Gastroesophageal sphincter (tissue), 4 donors: ENCODE measurements around the gene VPS4B. TPM values are rescaled to one million over a fixed set of nuclear protein-coding genes. Genes with fewer than 3 reads are reported as not detected.

Experiments
- ATAC-seq: fragments of 150-250 bp; one replicate; pipeline ENCODE4 v1.9.1; 2016; ENCODE audit warnings: mild to moderate bottlenecking, moderate library complexity
- H3K27ac ChIP-seq, 4 donors: fragments of 200-600 bp; sonication (generic) in 3 of 4; 1 replicate in 3 of 4; 2 replicates in 1 of 4; pipeline ENCODE4 v1.5.1; 2016 to 2019
- H3K27me3 ChIP-seq: fragments of 200-600 bp; sonication (generic); one replicate; pipeline ENCODE4 v1.5.1; 2019
- H3K36me3 ChIP-seq, 2 donors: fragments of 200-600 bp; sonication (generic); one replicate each; pipeline ENCODE4 v1.5.1; 2019; ENCODE audit warnings: control low read depth in 1 of 2
- H3K4me1 ChIP-seq, 3 donors: fragments of 200-600 bp; sonication (generic); 1 replicate in 2 of 3; 2 replicates in 1 of 3; pipeline ENCODE4 v1.5.1; 2016 to 2019; ENCODE audit warnings: control low read depth in 2 of 3
- H3K4me3 ChIP-seq, 2 donors: fragments of 200-600 bp; sonication (generic); one replicate each; pipeline ENCODE4 v1.5.1; 2019; ENCODE audit warnings: mild to moderate bottlenecking in 1 of 2, moderate library complexity in 1 of 2
- H3K9me3 ChIP-seq, 3 donors: fragments of 200-600 bp; sonication (generic); one replicate each; pipeline ENCODE4 v1.5.1; 2017 to 2019; ENCODE audit warnings: control low read depth in 2 of 3
- EP300 ChIP-seq: sonication (generic); formaldehyde crosslinking; IDR thresholded peaks from one replicate; pipeline ENCODE4 v1.6.1; 2017; ENCODE audit warnings: antibody characterized with exemption, mild to moderate bottlenecking
- POLR2A ChIP-seq, 2 donors: fragments of 450-650 bp; IDR thresholded peaks; one replicate each; pipeline ENCODE4 v1.6.1; 2017; ENCODE audit warnings: antibody characterized with exemption in 2 of 2, mild to moderate bottlenecking in 2 of 2, moderate library complexity in 1 of 2
- POLR2AphosphoS5 ChIP-seq: sonication (generic); formaldehyde crosslinking; IDR thresholded peaks from one replicate; pipeline ENCODE4 v1.6.1; 2017; ENCODE audit warnings: antibody characterized with exemption
- WGBS, 2 donors: methylation state at CpG; one replicate each; pipeline ENCODE4 v1.1.5; 2018; ENCODE audit warnings: low coverage in 1 of 2; 5-methylcytosine and 5-hydroxymethylcytosine counted together
- total RNA-seq, 4 donors: library from RNA; depleted of rRNA; stranded (reverse); fragments of >200 nt; gene quantifications; one replicate each; pipeline ENCODE4 v1.1.0, GENCODE V29; 2016
- TF ChIP-seq, protein P1 (sequence below), 4 experiments: fragments of 200-600 bp in 2 of 4; fragments of 450-650 bp in 2 of 4; sonication (generic) in 1 of 4; IDR thresholded peaks; one replicate each; pipeline ENCODE4 v1.5.1; 2017 to 2019; ENCODE audit warnings: antibody characterized with exemption in 4 of 4, mild to moderate bottlenecking in 2 of 4, moderate library complexity in 2 of 4

The VPS4B gene
- total RNA-seq, 4 donors from 2014 or later, result 32.3 to 48.0 (median 33.0) TPM

DNA sequence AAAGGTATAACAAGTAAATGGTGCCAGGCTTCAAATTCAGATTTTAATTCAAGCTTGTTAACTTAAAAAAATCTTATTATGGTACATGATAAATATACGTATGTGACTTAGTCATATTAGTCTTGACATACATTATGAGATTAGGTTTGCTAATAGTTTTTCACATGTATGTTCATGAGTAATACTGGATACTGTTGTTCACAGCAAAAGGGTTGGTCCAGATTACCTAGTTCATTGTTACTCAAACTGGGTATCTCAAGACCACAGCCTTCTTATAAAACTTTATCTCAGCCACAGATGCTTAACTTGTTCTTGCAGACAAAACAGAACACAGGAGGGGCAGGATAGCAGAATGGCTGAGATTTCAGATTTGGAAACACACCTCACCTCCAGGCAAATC lies 26.8 kb downstream of the VPS4B start:
- H3K4me3 ChIP-seq, result no peak overlapping the region
- H3K9me3 ChIP-seq, result no peaks in the 10 kb centered on the region
- no peaks in the 10 kb centered on the region for H3K4me1 ChIP-seq
- H3K36me3 ChIP-seq, result peaks cover 0 to 100% of the 10 kb centered on the region in 2 donors
- TF ChIP-seq POLR2A (IDR thresholded peaks at IDR 0.05), result no peak
- TF ChIP-seq, protein P1, sequence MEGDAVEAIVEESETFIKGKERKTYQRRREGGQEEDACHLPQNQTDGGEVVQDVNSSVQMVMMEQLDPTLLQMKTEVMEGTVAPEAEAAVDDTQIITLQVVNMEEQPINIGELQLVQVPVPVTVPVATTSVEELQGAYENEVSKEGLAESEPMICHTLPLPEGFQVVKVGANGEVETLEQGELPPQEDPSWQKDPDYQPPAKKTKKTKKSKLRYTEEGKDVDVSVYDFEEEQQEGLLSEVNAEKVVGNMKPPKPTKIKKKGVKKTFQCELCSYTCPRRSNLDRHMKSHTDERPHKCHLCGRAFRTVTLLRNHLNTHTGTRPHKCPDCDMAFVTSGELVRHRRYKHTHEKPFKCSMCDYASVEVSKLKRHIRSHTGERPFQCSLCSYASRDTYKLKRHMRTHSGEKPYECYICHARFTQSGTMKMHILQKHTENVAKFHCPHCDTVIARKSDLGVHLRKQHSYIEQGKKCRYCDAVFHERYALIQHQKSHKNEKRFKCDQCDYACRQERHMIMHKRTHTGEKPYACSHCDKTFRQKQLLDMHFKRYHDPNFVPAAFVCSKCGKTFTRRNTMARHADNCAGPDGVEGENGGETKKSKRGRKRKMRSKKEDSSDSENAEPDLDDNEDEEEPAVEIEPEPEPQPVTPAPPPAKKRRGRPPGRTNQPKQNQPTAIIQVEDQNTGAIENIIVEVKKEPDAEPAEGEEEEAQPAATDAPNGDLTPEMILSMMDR (IDR thresholded peaks at IDR 0.05), result no peak
- TF ChIP-seq POLR2AphosphoS5, result no peak
- TF ChIP-seq EP300, result no peak
- WGBS, 2 donors, result 81 to 94% methylated on average over 1 of the region's 1 CpG
- ATAC-seq, result no peak
- H3K27me3 ChIP-seq, result no peaks in the 10 kb centered on the region
- no peak overlapping the region for H3K27ac ChIP-seq

DNA sequence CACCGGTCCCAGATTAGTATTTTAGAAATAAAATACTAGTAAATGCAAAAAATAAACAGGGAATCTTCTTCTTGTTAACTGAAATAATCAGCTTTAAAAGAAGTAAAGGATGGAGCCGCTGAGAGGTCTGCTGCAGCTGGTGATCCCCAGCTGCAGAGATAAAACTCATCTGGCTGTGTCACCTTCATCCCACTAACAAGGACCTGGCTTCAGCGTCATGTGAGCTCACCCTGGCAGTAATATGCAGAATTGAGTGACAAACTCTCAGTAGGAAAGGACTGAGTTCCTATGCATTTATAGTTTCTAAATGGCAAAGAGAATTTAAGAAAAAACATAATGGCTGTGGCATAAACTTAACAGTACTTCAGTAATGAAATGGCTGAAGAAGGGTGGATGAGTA lies 27.3 kb downstream of the VPS4B start:
- H3K4me3 ChIP-seq, result no peak overlapping the region
- ATAC-seq, result no peak
- H3K36me3 ChIP-seq, result peaks cover 0 to 100% of the 10 kb centered on the region in 2 donors
- H3K9me3 ChIP-seq, result no peaks in the 10 kb centered on the region
- 82 to 89% methylated on average over 3 of the region's 3 CpGs for WGBS, 2 donors
- no peak for TF ChIP-seq POLR2A (IDR thresholded peaks at IDR 0.05)
- TF ChIP-seq, protein P1 (IDR thresholded peaks at IDR 0.05), result no peak
- TF ChIP-seq POLR2AphosphoS5, result no peak
- no peak for TF ChIP-seq EP300
- H3K27ac ChIP-seq, result no peak overlapping the region
- H3K27me3 ChIP-seq, result no peaks in the 10 kb centered on the region
- H3K4me1 ChIP-seq, result no peaks in the 10 kb centered on the region

DNA sequence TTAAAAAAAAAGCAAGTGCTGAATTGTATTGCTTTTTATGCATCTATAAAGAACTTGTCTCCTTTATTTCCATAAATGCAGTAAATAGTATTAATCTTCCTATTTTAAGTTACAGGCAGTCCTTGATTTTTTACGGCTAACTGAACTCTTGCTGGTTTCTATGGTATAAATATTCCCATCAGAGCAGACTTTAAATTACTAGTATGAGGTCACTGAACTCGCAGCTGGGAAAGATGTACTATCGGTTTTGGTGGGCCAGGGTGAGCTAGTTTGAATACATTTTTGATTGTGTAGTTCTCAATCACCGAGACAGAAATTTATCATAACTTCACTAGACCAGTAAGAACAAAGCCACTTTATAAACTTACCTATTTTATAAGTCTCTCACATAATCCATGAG lies 34.4 kb downstream of the VPS4B start:
- TF ChIP-seq POLR2AphosphoS5 (no peak), EP300 (no peak), POLR2A (IDR thresholded peaks at IDR 0.05) (no peak)
- TF ChIP-seq, protein P1 (IDR thresholded peaks at IDR 0.05), result no peak
- ATAC-seq, result no peak
- H3K4me1 ChIP-seq, result no peaks in the 10 kb centered on the region
- peaks cover 0 to 52% of the 10 kb centered on the region in 2 donors for H3K36me3 ChIP-seq
- WGBS, 2 donors, result 63 to 80% methylated on average over 4 of the region's 4 CpGs
- no peaks in the 10 kb centered on the region for H3K27me3 ChIP-seq
- peaks cover 0 to 2% (median 0%) of the 10 kb centered on the region in 3 donors for H3K9me3 ChIP-seq
- no peak overlapping the region for H3K4me3 ChIP-seq
- no peak overlapping the region for H3K27ac ChIP-seq

DNA sequence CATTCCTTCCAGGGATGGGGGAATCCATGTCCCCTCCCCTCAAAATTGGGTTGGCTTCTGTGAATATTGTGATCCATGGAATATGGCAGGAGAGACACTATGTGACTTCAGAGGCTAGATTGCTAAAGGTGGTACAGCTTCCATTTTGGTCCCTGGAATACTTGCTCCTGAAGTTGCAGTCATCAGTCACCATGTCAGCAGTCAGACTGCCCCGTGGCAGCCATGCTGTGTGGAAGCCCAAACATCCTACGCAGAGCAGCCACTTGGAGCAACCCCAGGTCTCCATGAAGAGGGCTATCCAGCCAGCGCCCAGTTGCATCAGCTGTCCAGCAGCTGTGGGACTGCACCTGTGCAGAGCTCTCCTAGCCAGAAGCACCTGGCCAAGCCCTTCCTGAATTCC lies 39.4 kb downstream of the VPS4B start:
- H3K4me1 ChIP-seq, result no peaks in the 10 kb centered on the region
- no peak overlapping the region for H3K27ac ChIP-seq
- ATAC-seq, result no peak
- no peaks in the 10 kb centered on the region for H3K27me3 ChIP-seq
- H3K9me3 ChIP-seq, result peaks cover 0 to 3% (median 0%) of the 10 kb centered on the region in 3 donors
- 100% methylated on average over 2 of the region's 3 CpGs; no CpG with 5 or more reads in 1 of the 2 donors for WGBS, 2 donors
- H3K36me3 ChIP-seq, result peaks cover 0 to 6% of the 10 kb centered on the region in 2 donors
- TF ChIP-seq EP300, result no peak
- no peak for TF ChIP-seq POLR2A (IDR thresholded peaks at IDR 0.05)
- TF ChIP-seq, protein P1 (IDR thresholded peaks at IDR 0.05), result no peak
- no peak for TF ChIP-seq POLR2AphosphoS5
- no peak overlapping the region for H3K4me3 ChIP-seq

DNA sequence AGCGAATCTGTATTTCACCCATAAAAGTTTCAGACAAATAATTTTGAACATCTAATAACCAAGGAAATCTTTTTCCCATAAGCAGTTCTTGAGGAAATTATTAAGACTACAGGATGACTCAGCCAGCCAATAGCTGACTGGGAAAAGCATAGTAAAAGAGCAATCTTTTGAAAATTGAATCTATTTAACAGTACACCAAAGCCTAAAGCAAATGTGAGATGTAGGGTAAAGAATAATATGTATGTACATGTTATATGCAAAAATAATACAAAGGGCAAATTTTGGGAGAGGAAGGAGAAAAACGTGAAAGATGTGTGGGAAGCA lies 42.7 kb downstream of the VPS4B start:
- no peak overlapping the region for H3K4me3 ChIP-seq
- TF ChIP-seq POLR2A (IDR thresholded peaks at IDR 0.05) (no peak), POLR2AphosphoS5 (no peak), EP300 (no peak)
- TF ChIP-seq, protein P1 (IDR thresholded peaks at IDR 0.05), result no peak
- peaks cover 0 to 15% (median 0%) of the 10 kb centered on the region in 3 donors for H3K9me3 ChIP-seq
- H3K36me3 ChIP-seq, result no peaks in the 10 kb centered on the region
- 62 to 77% methylated on average over 2 of the region's 2 CpGs for WGBS, 2 donors
- ATAC-seq, result no peak
- H3K27ac ChIP-seq, result no peak overlapping the region
- no peaks in the 10 kb centered on the region for H3K4me1 ChIP-seq
- no peaks in the 10 kb centered on the region for H3K27me3 ChIP-seq
